HEK293 (cell line): ENCODE results near the gene OSCP1.
A peak's percentile ranks its signal among the peaks of the same experiment; 100 is the strongest.

Experiments
- EGR2 ChIP-seq: fragments of 450-650 bp; formaldehyde crosslinking; IDR thresholded peaks from 2 replicates; pipeline ENCODE4 v1.5.1; 2016; ENCODE audit warnings: low read depth, missing biosample characterization, missing genetic modification characterization
- KLF1 ChIP-seq: fragments of 450-650 bp; formaldehyde crosslinking; IDR thresholded peaks from 2 replicates; pipeline ENCODE4 v1.5.1; 2016; ENCODE audit warnings: missing biosample characterization, missing genetic modification characterization
- KLF8 ChIP-seq: fragments of 450-650 bp; formaldehyde crosslinking; IDR thresholded peaks from 2 replicates; pipeline ENCODE4 v1.5.1; 2016; ENCODE audit warnings: missing biosample characterization, missing genetic modification characterization
- SALL2 ChIP-seq: fragments of 450-650 bp; formaldehyde crosslinking; IDR thresholded peaks from 2 replicates; pipeline ENCODE4 v1.5.0; 2017; ENCODE audit warnings: missing biosample characterization, mild to moderate bottlenecking, missing genetic modification characterization, borderline replicate concordance
- TRIM28 ChIP-seq: IDR thresholded peaks from 2 replicates; pipeline ENCODE4 v1.6.1; 2011; ENCODE audit warnings: low read length, control low read depth, borderline replicate concordance
- ZBTB48 ChIP-seq: fragments of 450-650 bp; formaldehyde crosslinking; IDR thresholded peaks from 2 replicates; pipeline ENCODE4 v1.5.1; 2016; ENCODE audit warnings: missing biosample characterization, missing genetic modification characterization
- ZFHX2 ChIP-seq: fragments of 450-650 bp; formaldehyde crosslinking; conservative IDR thresholded peaks from 2 replicates; pipeline ENCODE4 v1.5.1; 2016; ENCODE audit warnings: missing biosample characterization, missing genetic modification characterization
- ZFP69B ChIP-seq: fragments of 450-650 bp; formaldehyde crosslinking; IDR thresholded peaks from 2 replicates; pipeline ENCODE4 v1.5.1; 2016; ENCODE audit warnings: missing biosample characterization, missing genetic modification characterization
- ZNF19 ChIP-seq: fragments of 450-650 bp; formaldehyde crosslinking; IDR thresholded peaks from 2 replicates; pipeline ENCODE4; 2016; ENCODE audit warnings: missing biosample characterization, missing genetic modification characterization, low read depth
- ZNF239 ChIP-seq: fragments of 450-650 bp; formaldehyde crosslinking; IDR thresholded peaks from 2 replicates; pipeline ENCODE4 v1.5.1; 2016; ENCODE audit warnings: missing biosample characterization, missing genetic modification characterization
- ZNF530 ChIP-seq: fragments of 450-650 bp; formaldehyde crosslinking; IDR thresholded peaks from 2 replicates; pipeline ENCODE4 v1.5.1; 2016; ENCODE audit warnings: low read depth, missing biosample characterization, missing genetic modification characterization
- ZNF596 ChIP-seq: fragments of 450-650 bp; IDR thresholded peaks from 2 replicates; pipeline ENCODE4 v1.5.0; 2018; ENCODE audit warnings: missing biosample characterization, mild to moderate bottlenecking, missing genetic modification characterization, moderate library complexity
- ZNF621 ChIP-seq: fragments of 450-650 bp; formaldehyde crosslinking; IDR thresholded peaks from 2 replicates; pipeline ENCODE4 v1.5.1; 2017; ENCODE audit warnings: missing biosample characterization, missing genetic modification characterization
- ZNF629 ChIP-seq: fragments of 450-650 bp; formaldehyde crosslinking; IDR thresholded peaks from 2 replicates; pipeline ENCODE4 v1.5.1; 2017; ENCODE audit warnings: missing biosample characterization, missing genetic modification characterization
- ZNF660 ChIP-seq: fragments of 450-650 bp; IDR thresholded peaks from 2 replicates; pipeline ENCODE4 v1.5.1; 2018; ENCODE audit warnings: missing biosample characterization, mild to moderate bottlenecking, missing genetic modification characterization
- TF ChIP-seq, protein P1 (sequence below): fragments of 450-650 bp; IDR thresholded peaks from 2 replicates; pipeline ENCODE4 v1.5.1; 2018; ENCODE audit warnings: missing biosample characterization, missing genetic modification characterization
- TF ChIP-seq, protein P2 (sequence below): fragments of 450-650 bp; formaldehyde crosslinking; IDR thresholded peaks from 2 replicates; pipeline ENCODE4 v1.5.1; 2016; ENCODE audit warnings: missing biosample characterization, missing genetic modification characterization
- TF ChIP-seq, protein P3 (sequence below): fragments of 450-650 bp; formaldehyde crosslinking; conservative IDR thresholded peaks from 2 replicates; pipeline ENCODE4 v1.5.1; 2016; ENCODE audit warnings: low read depth, missing biosample characterization, missing genetic modification characterization
- TF ChIP-seq, protein P4 (sequence below): fragments of 450-650 bp; formaldehyde crosslinking; IDR thresholded peaks from 2 replicates; pipeline ENCODE4 v1.5.1; 2017; ENCODE audit warnings: missing biosample characterization, missing genetic modification characterization
- TF ChIP-seq, protein P5 (sequence below): fragments of 450-650 bp; formaldehyde crosslinking; IDR thresholded peaks from 2 replicates; pipeline ENCODE4 v1.5.1; 2017; ENCODE audit warnings: missing biosample characterization, mild to moderate bottlenecking, missing genetic modification characterization, moderate library complexity
- TF ChIP-seq, protein P6 (sequence below): fragments of 450-650 bp; formaldehyde crosslinking; IDR thresholded peaks from 2 replicates; pipeline ENCODE4 v1.5.1; 2016; ENCODE audit warnings: missing biosample characterization, missing genetic modification characterization, borderline replicate concordance

The OSCP1 gene

DNA sequence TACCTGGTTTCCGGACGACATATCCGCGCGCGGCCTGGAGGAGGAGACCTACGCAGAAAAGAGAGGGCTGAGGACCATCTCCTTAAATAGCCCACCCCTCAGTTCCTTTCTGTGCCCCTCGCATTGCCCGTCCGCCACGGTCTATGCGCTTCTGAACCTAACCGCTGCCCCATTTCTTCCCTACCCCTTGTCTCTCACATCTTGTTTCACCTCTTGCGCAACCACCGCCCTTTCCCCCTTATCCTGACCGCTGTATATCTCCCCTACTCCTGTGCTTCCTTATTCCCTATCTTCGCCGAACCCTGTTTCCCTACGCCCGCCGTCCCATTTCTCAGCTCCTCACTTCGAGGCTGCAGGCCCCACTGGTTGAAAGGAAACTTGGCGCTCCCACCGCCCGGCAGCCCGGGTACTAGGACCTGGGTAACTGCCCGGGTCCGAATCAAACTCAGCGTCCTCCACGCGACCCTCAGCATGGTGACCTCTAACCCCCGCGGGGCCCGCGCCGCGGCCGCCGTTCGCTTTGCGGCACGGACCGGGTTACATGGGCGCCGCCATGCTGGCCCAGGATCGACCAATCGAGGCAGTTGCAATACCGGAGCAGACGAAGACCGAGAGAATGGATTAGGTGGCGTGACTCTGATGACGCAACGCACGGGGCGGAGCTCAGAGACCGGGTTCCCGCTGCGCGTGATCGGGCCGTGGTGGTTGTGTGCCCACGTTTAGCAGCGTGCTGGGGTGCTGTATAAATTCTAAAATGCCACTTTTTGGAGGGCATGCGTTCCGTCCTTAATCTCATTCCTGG, 13.8 kb upstream of the OSCP1 start, which contains the start of gene MRPS15 (continued):
- TF ChIP-seq, protein P1, sequence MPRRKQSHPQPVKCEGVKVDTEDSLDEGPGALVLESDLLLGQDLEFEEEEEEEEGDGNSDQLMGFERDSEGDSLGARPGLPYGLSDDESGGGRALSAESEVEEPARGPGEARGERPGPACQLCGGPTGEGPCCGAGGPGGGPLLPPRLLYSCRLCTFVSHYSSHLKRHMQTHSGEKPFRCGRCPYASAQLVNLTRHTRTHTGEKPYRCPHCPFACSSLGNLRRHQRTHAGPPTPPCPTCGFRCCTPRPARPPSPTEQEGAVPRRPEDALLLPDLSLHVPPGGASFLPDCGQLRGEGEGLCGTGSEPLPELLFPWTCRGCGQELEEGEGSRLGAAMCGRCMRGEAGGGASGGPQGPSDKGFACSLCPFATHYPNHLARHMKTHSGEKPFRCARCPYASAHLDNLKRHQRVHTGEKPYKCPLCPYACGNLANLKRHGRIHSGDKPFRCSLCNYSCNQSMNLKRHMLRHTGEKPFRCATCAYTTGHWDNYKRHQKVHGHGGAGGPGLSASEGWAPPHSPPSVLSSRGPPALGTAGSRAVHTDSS (tag by site-specific recombination) = 0 out of 2 replicates have a peak, but pooled peaks have one; percentile 28
- no peak for TF ChIP-seq ZNF530 (tag by site-specific recombination)
- TF ChIP-seq ZNF629 (tag by site-specific recombination) = peak; percentile 96
- TF ChIP-seq ZNF660 (tag by site-specific recombination) = peak; percentile 96
- TF ChIP-seq, protein P2, sequence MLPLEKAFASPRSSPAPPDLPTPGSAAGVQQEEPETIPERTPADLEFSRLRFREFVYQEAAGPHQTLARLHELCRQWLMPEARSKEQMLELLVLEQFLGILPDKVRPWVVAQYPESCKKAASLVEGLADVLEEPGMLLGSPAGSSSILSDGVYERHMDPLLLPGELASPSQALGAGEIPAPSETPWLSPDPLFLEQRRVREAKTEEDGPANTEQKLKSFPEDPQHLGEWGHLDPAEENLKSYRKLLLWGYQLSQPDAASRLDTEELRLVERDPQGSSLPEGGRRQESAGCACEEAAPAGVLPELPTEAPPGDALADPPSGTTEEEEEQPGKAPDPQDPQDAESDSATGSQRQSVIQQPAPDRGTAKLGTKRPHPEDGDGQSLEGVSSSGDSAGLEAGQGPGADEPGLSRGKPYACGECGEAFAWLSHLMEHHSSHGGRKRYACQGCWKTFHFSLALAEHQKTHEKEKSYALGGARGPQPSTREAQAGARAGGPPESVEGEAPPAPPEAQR = peak; percentile 94
- TF ChIP-seq EGR2 (tag by site-specific recombination) = peak; percentile 51; the same call in 1 of the 2 replicates
- TF ChIP-seq ZNF19 (tag by site-specific recombination) = no peak
- TF ChIP-seq, protein P3, sequence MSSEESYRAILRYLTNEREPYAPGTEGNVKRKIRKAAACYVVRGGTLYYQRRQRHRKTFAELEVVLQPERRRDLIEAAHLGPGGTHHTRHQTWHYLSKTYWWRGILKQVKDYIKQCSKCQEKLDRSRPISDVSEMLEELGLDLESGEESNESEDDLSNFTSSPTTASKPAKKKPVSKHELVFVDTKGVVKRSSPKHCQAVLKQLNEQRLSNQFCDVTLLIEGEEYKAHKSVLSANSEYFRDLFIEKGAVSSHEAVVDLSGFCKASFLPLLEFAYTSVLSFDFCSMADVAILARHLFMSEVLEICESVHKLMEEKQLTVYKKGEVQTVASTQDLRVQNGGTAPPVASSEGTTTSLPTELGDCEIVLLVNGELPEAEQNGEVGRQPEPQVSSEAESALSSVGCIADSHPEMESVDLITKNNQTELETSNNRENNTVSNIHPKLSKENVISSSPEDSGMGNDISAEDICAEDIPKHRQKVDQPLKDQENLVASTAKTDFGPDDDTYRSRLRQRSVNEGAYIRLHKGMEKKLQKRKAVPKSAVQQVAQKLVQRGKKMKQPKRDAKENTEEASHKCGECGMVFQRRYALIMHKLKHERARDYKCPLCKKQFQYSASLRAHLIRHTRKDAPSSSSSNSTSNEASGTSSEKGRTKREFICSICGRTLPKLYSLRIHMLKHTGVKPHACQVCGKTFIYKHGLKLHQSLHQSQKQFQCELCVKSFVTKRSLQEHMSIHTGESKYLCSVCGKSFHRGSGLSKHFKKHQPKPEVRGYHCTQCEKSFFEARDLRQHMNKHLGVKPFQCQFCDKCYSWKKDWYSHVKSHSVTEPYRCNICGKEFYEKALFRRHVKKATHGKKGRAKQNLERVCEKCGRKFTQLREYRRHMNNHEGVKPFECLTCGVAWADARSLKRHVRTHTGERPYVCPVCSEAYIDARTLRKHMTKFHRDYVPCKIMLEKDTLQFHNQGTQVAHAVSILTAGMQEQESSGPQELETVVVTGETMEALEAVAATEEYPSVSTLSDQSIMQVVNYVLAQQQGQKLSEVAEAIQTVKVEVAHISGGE (tag by site-specific recombination) = peak; percentile 63
- TF ChIP-seq, protein P4, sequence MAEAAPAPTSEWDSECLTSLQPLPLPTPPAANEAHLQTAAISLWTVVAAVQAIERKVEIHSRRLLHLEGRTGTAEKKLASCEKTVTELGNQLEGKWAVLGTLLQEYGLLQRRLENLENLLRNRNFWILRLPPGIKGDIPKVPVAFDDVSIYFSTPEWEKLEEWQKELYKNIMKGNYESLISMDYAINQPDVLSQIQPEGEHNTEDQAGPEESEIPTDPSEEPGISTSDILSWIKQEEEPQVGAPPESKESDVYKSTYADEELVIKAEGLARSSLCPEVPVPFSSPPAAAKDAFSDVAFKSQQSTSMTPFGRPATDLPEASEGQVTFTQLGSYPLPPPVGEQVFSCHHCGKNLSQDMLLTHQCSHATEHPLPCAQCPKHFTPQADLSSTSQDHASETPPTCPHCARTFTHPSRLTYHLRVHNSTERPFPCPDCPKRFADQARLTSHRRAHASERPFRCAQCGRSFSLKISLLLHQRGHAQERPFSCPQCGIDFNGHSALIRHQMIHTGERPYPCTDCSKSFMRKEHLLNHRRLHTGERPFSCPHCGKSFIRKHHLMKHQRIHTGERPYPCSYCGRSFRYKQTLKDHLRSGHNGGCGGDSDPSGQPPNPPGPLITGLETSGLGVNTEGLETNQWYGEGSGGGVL (tag by site-specific recombination) = 0 out of 2 replicates have a peak, but pooled peaks have one; percentile 9
- TF ChIP-seq ZNF239 (tag by site-specific recombination) = peak; percentile 14; the same call in 1 of the 2 replicates
- peak; percentile 65 for TF ChIP-seq KLF1 (tag by site-specific recombination)
- peak; percentile 45; the same call in 1 of the 2 replicates for TF ChIP-seq TRIM28
- TF ChIP-seq SALL2 (tag by site-specific recombination) = no peak
- TF ChIP-seq ZNF596 (tag by site-specific recombination) = no peak
- TF ChIP-seq, protein P5, sequence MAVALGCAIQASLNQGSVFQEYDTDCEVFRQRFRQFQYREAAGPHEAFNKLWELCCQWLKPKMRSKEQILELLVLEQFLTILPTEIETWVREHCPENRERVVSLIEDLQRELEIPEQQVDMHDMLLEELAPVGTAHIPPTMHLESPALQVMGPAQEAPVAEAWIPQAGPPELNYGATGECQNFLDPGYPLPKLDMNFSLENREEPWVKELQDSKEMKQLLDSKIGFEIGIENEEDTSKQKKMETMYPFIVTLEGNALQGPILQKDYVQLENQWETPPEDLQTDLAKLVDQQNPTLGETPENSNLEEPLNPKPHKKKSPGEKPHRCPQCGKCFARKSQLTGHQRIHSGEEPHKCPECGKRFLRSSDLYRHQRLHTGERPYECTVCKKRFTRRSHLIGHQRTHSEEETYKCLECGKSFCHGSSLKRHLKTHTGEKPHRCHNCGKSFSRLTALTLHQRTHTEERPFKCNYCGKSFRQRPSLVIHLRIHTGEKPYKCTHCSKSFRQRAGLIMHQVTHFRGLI (tag by site-specific recombination) = 0 out of 2 replicates have a peak, but pooled peaks have one; percentile 17
- TF ChIP-seq ZNF621 (tag by site-specific recombination) = no peak
- TF ChIP-seq ZFHX2 (tag by site-specific recombination) = peak; percentile 21
- TF ChIP-seq KLF8 = peak; percentile 89
- TF ChIP-seq ZBTB48 (tag by site-specific recombination) = peak; percentile 44; the same call in 1 of the 2 replicates
- TF ChIP-seq ZFP69B (tag by site-specific recombination) = peak; percentile 83
- TF ChIP-seq, protein P6, sequence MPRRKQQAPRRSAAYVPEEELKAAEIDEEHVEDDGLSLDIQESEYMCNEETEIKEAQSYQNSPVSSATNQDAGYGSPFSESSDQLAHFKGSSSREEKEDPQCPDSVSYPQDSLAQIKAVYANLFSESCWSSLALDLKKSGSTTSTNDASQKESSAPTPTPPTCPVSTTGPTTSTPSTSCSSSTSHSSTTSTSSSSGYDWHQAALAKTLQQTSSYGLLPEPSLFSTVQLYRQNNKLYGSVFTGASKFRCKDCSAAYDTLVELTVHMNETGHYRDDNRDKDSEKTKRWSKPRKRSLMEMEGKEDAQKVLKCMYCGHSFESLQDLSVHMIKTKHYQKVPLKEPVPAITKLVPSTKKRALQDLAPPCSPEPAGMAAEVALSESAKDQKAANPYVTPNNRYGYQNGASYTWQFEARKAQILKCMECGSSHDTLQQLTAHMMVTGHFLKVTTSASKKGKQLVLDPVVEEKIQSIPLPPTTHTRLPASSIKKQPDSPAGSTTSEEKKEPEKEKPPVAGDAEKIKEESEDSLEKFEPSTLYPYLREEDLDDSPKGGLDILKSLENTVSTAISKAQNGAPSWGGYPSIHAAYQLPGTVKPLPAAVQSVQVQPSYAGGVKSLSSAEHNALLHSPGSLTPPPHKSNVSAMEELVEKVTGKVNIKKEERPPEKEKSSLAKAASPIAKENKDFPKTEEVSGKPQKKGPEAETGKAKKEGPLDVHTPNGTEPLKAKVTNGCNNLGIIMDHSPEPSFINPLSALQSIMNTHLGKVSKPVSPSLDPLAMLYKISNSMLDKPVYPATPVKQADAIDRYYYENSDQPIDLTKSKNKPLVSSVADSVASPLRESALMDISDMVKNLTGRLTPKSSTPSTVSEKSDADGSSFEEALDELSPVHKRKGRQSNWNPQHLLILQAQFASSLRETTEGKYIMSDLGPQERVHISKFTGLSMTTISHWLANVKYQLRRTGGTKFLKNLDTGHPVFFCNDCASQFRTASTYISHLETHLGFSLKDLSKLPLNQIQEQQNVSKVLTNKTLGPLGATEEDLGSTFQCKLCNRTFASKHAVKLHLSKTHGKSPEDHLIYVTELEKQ (tag by site-specific recombination) = peak; percentile 68
